ENCODE data around the gene ARHGEF1.
"Not testable (repeated sequence)": the region's sequence is repeated elsewhere in the genome, so short reads cannot be mapped to it uniquely, and the experiment has no call there.

Gene ARHGEF1

DNA sequence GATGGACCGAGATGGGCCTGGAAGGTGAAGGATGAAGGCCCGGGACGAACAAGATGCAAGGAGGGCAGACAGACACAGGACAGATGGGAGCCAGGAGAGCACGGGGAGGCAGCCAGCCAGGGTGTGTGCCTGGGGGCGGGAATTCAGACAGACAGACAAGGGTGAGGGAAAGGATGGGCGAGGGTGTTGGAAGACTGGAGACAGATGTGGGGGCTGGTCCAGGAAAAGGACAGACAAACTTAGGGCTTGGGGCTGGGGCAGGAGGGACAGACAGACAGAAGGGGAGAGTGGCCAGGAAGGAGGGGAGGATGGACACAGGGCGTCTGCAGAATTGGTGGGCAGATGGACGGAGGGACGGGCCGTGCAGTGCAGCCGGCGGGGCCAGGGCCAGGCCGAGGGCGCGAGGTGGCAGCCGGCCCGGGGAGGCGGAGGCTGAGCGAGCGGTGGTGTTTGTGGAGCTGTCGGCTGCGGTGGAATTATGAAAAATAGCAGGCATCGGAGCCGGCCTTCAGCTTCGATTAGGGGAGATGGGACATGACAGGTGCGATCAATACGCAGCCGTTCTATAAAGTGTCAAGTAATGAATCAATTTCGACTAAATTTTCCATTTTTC is 49.8 kb downstream of the ARHGEF1 start:
- DNase-seq (ENCODE audit: low spot score): no peak

DNA sequence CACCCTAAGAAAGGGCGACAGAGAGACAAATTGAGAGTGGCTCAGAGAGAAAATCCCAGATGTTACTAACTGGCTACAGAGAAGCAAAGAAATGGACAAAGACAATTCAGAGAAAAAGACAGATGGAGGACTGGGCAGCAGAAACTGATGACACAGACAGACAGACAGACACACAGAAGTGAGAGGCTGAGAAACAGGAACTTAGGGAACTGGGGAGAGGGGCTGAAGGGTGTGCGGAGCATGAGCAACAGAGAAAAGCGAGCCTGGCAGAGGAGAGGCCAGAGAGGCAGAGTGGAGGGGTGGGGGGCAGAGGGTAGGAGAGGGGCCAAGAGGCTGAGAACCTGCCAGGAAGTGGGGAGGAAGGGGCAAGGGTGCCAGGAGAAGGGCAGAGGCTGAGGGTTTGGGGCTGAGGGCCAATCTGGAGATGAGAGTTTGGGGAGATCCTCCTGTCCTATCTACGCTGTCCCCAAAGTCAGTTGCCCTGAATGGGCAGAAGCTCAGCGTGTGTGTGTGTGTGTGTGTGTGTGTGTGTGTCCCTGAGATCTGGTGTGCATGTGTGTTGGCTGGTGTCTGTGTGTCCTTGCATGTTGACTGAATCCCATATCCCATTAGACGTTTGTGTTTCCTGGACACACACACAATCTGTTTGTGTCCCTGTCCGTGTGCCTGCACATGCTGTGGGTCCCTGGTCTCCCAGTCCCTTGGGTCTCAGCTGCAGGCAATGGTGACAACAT is 50.9 kb downstream of the ARHGEF1 start:
- no peak for DNase-seq (ENCODE audit: low spot score)

- peak; percentile 71 for DNase-seq (ENCODE audit: low spot score)
Observed at GRCh38 chr19:41934849-41935374, 51.9 kb downstream of the ARHGEF1 start.

DNA sequence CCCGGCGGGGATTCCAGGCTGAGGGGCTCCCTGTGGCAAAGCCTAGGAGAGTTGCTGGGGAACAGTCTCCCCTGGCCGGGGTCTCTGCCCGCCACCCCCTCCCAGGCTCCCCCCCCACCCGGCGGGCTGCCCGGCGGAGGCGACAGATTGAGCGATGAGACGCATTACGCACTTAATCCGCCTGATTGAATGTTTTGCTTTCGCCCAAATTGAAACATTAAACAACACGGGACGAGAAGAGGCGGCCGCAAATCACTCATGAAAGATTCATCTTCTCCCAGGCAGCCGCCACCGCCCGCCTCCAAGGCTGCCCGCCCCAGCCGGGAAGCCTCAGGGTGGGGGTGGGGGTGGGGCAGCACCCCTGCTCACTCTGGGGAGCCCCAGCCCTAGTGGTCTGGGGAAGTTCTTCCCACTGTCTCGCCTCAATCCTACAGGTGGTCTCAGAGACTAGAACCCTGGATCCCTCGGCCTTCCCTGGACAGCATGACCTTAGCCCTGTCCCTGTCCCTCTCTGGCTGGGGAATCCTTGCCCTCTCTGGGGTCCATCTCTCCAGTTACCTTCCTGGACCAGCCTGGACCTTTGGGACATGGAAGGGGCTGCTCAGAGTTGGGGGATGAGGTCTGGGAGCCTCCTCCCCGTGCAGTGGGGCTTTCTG is 52.9 kb downstream of the ARHGEF1 start:
- DNase-seq (ENCODE audit: low spot score): no peak

- no peak for DNase-seq (ENCODE audit: low spot score)
Observed at GRCh38 chr19:41936416-41936850, 53.4 kb downstream of the ARHGEF1 start.

GRCh38 chr19:41936961-41937360 is 54.0 kb downstream of the ARHGEF1 start:
- no peak for DNase-seq (ENCODE audit: low spot score)

GRCh38 chr19:41937525-41938468 is 54.8 kb downstream of the ARHGEF1 start:
- no peak for DNase-seq (ENCODE audit: low spot score)

GRCh38 chr19:41939209-41939608 is 56.2 kb downstream of the ARHGEF1 start:
- DNase-seq (ENCODE audit: low spot score): not testable (repeated sequence)

DNA sequence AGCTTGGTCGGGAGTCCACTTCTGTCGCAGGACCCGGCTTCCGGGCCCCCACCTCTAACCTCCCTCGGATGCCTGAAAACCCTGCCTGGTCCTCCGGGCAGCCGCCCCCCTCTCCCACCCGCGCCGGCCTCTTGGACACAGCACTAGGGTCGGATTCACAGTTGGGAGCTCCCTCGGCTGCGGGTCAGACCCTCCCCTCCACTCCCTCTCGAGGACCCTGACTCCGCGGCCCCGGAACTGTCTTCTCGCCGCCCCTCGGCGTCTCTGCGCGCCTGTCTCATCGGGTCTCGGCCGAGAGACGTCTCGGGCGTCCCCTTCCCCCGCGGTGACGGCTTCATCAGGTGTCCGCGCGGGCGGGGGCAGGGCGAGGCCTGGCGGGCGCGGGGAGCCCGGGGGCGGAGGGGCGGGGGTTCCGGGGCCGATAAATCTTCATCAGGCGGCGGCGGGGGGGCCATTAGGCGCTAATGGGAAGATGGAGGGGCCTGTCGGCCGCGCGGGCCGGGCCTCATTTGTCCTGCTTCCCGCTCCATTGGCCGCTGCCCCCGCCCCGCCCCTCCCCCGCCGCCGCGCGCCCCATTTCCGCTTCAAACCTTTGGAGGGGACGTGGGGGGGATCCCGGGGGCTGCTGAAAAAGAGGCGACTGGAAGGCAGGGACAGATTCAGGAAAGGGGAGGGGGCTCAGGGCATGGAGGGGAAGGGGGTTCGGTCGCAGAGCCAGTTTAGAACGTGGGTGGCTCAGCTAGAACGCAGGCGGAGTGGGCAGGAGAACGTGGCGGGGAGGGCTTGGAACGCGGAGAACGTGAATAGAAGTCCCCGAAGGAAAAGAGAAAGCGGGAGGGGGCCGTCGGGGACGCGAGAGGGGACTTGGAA is 57.1 kb downstream of the ARHGEF1 start:
- DNase-seq (ENCODE audit: low spot score): no peak

GRCh38 chr19:41940731-41941409 is 57.9 kb downstream of the ARHGEF1 start:
- no peak for DNase-seq (ENCODE audit: low spot score)

DNA sequence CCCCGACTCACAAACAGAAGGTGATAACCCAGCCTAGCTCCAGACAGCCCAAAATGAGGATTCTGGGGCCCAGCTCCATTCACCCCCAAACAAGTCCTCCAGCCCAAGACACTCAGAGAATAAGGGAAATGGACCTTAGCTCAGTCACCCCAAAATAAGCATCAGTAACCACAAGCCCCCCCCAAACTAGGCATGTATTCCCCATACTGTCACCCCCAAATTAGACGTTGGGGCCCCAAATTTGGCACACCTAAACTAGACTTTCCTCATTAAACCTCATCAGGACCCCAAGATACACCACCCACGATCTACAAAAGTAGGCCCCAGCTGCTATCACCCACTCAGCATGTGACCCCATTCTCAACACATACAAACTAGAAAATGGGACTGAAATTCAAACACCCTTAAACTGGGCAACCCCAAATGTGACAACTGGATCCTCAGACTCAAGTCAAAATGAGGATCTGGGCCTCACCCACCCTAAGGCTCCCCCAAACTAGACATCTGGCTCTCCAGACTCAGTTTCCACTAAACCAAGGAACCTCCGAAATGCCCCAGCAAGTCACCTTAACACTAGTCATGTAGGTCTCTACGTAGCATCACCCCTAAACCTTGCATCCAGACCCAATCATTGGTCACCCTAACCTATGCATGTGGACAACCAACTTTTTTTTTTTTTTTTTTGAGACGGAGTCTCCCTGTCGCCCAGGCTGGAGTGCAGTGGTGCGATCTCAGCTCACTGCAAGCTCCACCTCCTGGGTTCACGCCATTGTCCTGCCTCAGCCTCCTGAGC is 58.6 kb downstream of the ARHGEF1 start:
- DNase-seq (ENCODE audit: low spot score): no peak

GRCh38 chr19:41944336-41944735 is 61.4 kb downstream of the ARHGEF1 start:
- DNase-seq (ENCODE audit: low spot score): no peak

- DNase-seq (ENCODE audit: low spot score): peak; percentile 77
Observed at GRCh38 chr19:41945135-41945766, 62.3 kb downstream of the ARHGEF1 start.

DNA sequence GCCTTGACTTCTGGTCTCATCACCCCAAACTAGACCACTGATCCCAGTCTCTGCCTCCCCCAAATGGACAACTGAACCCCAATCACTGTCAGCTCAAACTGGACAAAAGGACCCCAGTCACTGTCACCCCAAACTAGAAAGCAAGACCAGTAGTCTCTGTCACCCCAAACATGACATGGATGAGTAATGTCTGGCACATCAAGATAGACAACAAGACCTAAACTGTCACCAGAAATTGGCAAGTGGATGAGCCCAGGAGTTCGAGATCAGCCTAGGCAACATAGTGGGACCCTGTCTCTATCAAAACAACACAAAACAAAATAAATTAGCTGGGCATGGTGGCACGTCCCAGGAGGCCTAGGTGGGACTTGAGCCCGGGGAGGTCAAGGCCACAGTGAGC is 64.1 kb downstream of the ARHGEF1 start:
- no peak for DNase-seq (ENCODE audit: low spot score)

DNA sequence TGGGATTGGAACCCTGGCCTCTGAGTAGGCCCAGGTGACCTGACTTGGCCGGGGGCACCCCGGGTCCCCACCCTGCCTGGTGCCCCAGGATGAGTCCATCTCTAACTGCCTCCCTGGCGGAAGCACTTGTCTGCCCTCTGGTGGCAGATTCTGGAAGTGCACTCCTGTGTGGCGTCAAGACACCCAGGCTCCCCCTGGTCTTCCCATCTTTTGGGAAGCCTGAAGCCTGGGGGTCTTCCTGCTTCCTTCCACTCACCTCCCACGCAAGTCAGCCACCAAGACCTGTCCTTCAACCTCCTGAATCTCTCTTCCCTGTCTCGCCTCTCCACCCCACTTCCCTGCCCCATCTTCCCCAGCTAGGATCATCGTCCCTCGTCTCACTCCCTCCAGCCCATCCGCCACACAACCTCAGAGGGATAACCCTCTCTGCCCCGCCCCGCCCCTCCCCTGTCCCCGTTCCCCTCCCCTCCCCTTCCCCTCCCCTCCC is 68.7 kb downstream of the ARHGEF1 start:
- peak; percentile 86 for DNase-seq (ENCODE audit: low spot score)

GRCh38 chr19:41955521-41955920 is 72.5 kb downstream of the ARHGEF1 start:
- DNase-seq (ENCODE audit: low spot score): no peak

GRCh38 chr19:41956621-41957020 is 73.6 kb downstream of the ARHGEF1 start:
- no peak for DNase-seq (ENCODE audit: low spot score)
